H9 (cell line): Measurements from ENCODE around the gene KLK11. TPM values are rescaled to one million over a fixed set of nuclear protein-coding genes. Genes with fewer than 3 reads are reported as not detected.
A peak's percentile ranks its signal among the peaks of the same experiment; 100 is the strongest.

ENCODE experiments used
- DNase-seq: peaks from one replicate; pipeline ENCODE4 v3.0.0-alpha.2; 2017
- H2AFZ ChIP-seq: one replicate; pipeline ENCODE4 v1.6.1; 2013; ENCODE audit warnings: mild to moderate bottlenecking, low read length, control low read depth, moderate library complexity
- H2AK5ac ChIP-seq: 2 replicates; pipeline ENCODE4 v1.6.1; 2013; ENCODE audit warnings: low read length, control low read depth, mixed read lengths; ENCODE audit not compliant: insufficient read length
- H2BK120ac ChIP-seq: one replicate; pipeline ENCODE4 v1.6.1; 2013; ENCODE audit warnings: low read depth, mild to moderate bottlenecking, low read length, control low read depth, inconsistent platforms; ENCODE audit not compliant: poor library complexity, severe bottlenecking
- H2BK12ac ChIP-seq: 2 replicates; pipeline ENCODE4 v1.6.1; 2013; ENCODE audit warnings: low read length, control low read depth, mixed read lengths, low read depth; ENCODE audit not compliant: insufficient read length
- H2BK15ac ChIP-seq: 2 replicates; pipeline ENCODE4 v1.6.1; 2013; ENCODE audit warnings: low read depth, low read length, control low read depth
- H2BK20ac ChIP-seq: one replicate; pipeline ENCODE4 v1.6.1; 2013; ENCODE audit warnings: low read depth, mild to moderate bottlenecking, low read length, control low read depth, inconsistent platforms; ENCODE audit not compliant: poor library complexity, severe bottlenecking
- H2BK5ac ChIP-seq: 2 replicates; pipeline ENCODE4 v1.6.1; 2013; ENCODE audit warnings: low read length, control low read depth, mixed read lengths; ENCODE audit not compliant: insufficient read length
- H3K14ac ChIP-seq: 2 replicates; pipeline ENCODE4 v1.6.1; 2013; ENCODE audit warnings: low read length, control low read depth; ENCODE audit not compliant: insufficient read depth
- H3K18ac ChIP-seq: 2 replicates; pipeline ENCODE4 v1.6.1; 2013; ENCODE audit warnings: low read depth, mild to moderate bottlenecking, mixed read lengths, low read length, control low read depth; ENCODE audit not compliant: insufficient read length
- H3K23ac ChIP-seq: 2 replicates; pipeline ENCODE4 v1.6.1; 2013; ENCODE audit warnings: low read length, control low read depth, mixed read lengths, low read depth; ENCODE audit not compliant: insufficient read length
- H3K23me2 ChIP-seq: 2 replicates; pipeline ENCODE4 v1.6.1; 2013; ENCODE audit warnings: low read depth, mild to moderate bottlenecking, mixed read lengths, low read length, control low read depth; ENCODE audit not compliant: insufficient read length, poor library complexity, severe bottlenecking
- H3K27ac ChIP-seq: 2 replicates; pipeline ENCODE4 v1.5.1; 2013; ENCODE audit warnings: low read length, control low read depth, mixed read lengths, low read depth; ENCODE audit not compliant: insufficient read length
- H3K27me3 ChIP-seq: 2 replicates; pipeline ENCODE4 v1.6.1; 2013; ENCODE audit warnings: low read length, control low read depth, inconsistent platforms; ENCODE audit not compliant: insufficient read depth
- H3K4ac ChIP-seq: 2 replicates; pipeline ENCODE4 v1.6.1; 2013; ENCODE audit warnings: low read depth, mild to moderate bottlenecking, control low read depth, inconsistent platforms, low read length, moderate library complexity
- H3K4me1 ChIP-seq: 2 replicates; pipeline ENCODE4 v1.6.1; 2013; ENCODE audit warnings: low read length, control low read depth, inconsistent platforms; ENCODE audit not compliant: insufficient read depth
- H3K4me2 ChIP-seq: 2 replicates; pipeline ENCODE4 v1.6.1; 2013; ENCODE audit warnings: low read length, control low read depth, mixed read lengths; ENCODE audit not compliant: insufficient read length, insufficient read depth
- H3K56ac ChIP-seq: 2 replicates; pipeline ENCODE4 v1.6.1; 2013; ENCODE audit warnings: low read depth, mild to moderate bottlenecking, mixed read lengths, low read length, control low read depth; ENCODE audit not compliant: insufficient read length
- H3K79me1 ChIP-seq: 2 replicates; pipeline ENCODE4 v1.6.1; 2013; ENCODE audit warnings: low read depth, mild to moderate bottlenecking, moderate library complexity, low read length, control low read depth, inconsistent platforms; ENCODE audit not compliant: insufficient read depth, poor library complexity, severe bottlenecking
- H3K79me2 ChIP-seq: 2 replicates; pipeline ENCODE4 v1.6.1; 2013; ENCODE audit warnings: low read length, control low read depth, inconsistent platforms; ENCODE audit not compliant: insufficient read depth
- H3K9ac ChIP-seq: 2 replicates; pipeline ENCODE4 v1.6.1; 2013; ENCODE audit warnings: low read length, control low read depth, mixed read lengths; ENCODE audit not compliant: insufficient read length; ENCODE audit errors: extremely low read depth
- H3K9me3 ChIP-seq: one replicate; pipeline ENCODE4 v1.6.1; 2013; ENCODE audit warnings: low read depth, low read length, inconsistent platforms; ENCODE audit not compliant: control insufficient read depth
- H3T11ph ChIP-seq: one replicate; pipeline ENCODE4 v1.6.1; 2013; ENCODE audit warnings: mild to moderate bottlenecking, low read length, control low read depth, inconsistent platforms
- H4K20me1 ChIP-seq: one replicate; pipeline ENCODE4 v1.6.1; 2013; ENCODE audit not compliant: control insufficient read depth, insufficient read length, insufficient read depth
- H4K5ac ChIP-seq: 2 replicates; pipeline ENCODE4 v1.6.1; 2013; ENCODE audit warnings: low read depth, mild to moderate bottlenecking, mixed read lengths, low read length, control low read depth; ENCODE audit not compliant: insufficient read length
- H4K8ac ChIP-seq: replicated peaks from 2 replicates; pipeline ENCODE4 v1.6.1; 2013; ENCODE audit warnings: low read length, control low read depth, mixed read lengths, low read depth; ENCODE audit not compliant: insufficient read length
- H4K91ac ChIP-seq: 2 replicates; pipeline ENCODE4 v1.6.1; 2013; ENCODE audit warnings: low read depth, mild to moderate bottlenecking, moderate library complexity, mixed read lengths, low read length, control low read depth; ENCODE audit not compliant: insufficient read length
- H3K27ac Mint-ChIP-seq, 3 experiments: 2 replicates in 2 of 3; 3 replicates in 1 of 3; pipeline ENCODE4 v1.8.0; 2020 to 2021; ENCODE audit warnings: mixed read lengths in 3 of 3, mild to moderate bottlenecking in 1 of 3, moderate library complexity in 1 of 3
- H3K27me3 Mint-ChIP-seq: 2 replicates; pipeline ENCODE4 v1.8.0; 2021; ENCODE audit warnings: low read depth, mild to moderate bottlenecking, moderate library complexity, mixed read lengths
- H3K36me3 Mint-ChIP-seq, 3 experiments: 2 replicates in 2 of 3; 3 replicates in 1 of 3; pipeline ENCODE4 v1.8.0; 2020 to 2021; ENCODE audit warnings: low read depth in 3 of 3, mixed read lengths in 3 of 3; ENCODE audit not compliant: insufficient read depth in 1 of 3
- H3K4me1 Mint-ChIP-seq, 2 experiments: 2 replicates each; pipeline ENCODE4 v1.8.0; 2020; ENCODE audit warnings: mixed read lengths in 2 of 2
- H3K4me3 Mint-ChIP-seq, 2 experiments: 2 replicates in 1 of 2; 3 replicates in 1 of 2; pipeline ENCODE4 v1.8.0; 2020 to 2021; ENCODE audit warnings: mild to moderate bottlenecking in 2 of 2, mixed read lengths in 2 of 2, moderate library complexity in 1 of 2
- H3K9me3 Mint-ChIP-seq, 2 experiments: 2 replicates in 1 of 2; 3 replicates in 1 of 2; pipeline ENCODE4 v1.8.0; 2020; ENCODE audit warnings: mild to moderate bottlenecking in 2 of 2, mixed read lengths in 2 of 2, moderate library complexity in 1 of 2
- WGBS: extraction: QIAGEN DNeasy Blood & Tissue Kit; methylation state at CpG from one replicate; pipeline ENCODE4 v1.1.7; 2013; ENCODE audit warnings: missing lambda C conversion rate, low lambda C conversion rate, mixed read lengths; ENCODE audit not compliant: insufficient read length; ENCODE audit errors: extremely low coverage; 5-methylcytosine and 5-hydroxymethylcytosine counted together
- total RNA-seq: library from RNA; stranded (reverse); gene quantifications from 2 replicates; pipeline ENCODE4 v1.2.1, GENCODE V29; 2021
- TF ChIP-seq, protein P1 (sequence below): fragments of 200-600 bp; sonication (generic); conservative IDR thresholded peaks from 3 replicates; pipeline ENCODE4 v1.8.0; 2021; ENCODE audit warnings: antibody characterized with exemption, mild to moderate bottlenecking

The KLK11 gene
- total RNA-seq, 1 experiment from 2014 or later = not detected

- H2BK120ac ChIP-seq = peak overlapping the region; percentile 26
- no peak overlapping the region for H2AK5ac ChIP-seq
- H2BK20ac ChIP-seq = no peak overlapping the region
- H3K9me3 ChIP-seq = no peaks in the 10 kb centered on the region
- H3K4me1 ChIP-seq = peaks cover 10% of the 10 kb centered on the region
- H4K8ac ChIP-seq = no peak overlapping the region
- H2BK15ac ChIP-seq = no peak overlapping the region
- no CpG with 5 or more reads among the region's 4 CpGs for WGBS
- no peak for DNase-seq
- peak overlapping the region in 1 of 2 experiments; percentile 3; a peak in 1 of 5 replicates for H3K4me3 Mint-ChIP-seq
- no peak overlapping the region for H3T11ph ChIP-seq
- H3K18ac ChIP-seq = peak overlapping the region; percentile 46
- TF ChIP-seq, protein P1, sequence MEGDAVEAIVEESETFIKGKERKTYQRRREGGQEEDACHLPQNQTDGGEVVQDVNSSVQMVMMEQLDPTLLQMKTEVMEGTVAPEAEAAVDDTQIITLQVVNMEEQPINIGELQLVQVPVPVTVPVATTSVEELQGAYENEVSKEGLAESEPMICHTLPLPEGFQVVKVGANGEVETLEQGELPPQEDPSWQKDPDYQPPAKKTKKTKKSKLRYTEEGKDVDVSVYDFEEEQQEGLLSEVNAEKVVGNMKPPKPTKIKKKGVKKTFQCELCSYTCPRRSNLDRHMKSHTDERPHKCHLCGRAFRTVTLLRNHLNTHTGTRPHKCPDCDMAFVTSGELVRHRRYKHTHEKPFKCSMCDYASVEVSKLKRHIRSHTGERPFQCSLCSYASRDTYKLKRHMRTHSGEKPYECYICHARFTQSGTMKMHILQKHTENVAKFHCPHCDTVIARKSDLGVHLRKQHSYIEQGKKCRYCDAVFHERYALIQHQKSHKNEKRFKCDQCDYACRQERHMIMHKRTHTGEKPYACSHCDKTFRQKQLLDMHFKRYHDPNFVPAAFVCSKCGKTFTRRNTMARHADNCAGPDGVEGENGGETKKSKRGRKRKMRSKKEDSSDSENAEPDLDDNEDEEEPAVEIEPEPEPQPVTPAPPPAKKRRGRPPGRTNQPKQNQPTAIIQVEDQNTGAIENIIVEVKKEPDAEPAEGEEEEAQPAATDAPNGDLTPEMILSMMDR = no peak
- H3K27ac Mint-ChIP-seq = peak overlapping the region; percentile 96 to 98 (median 97)
- no peaks in the 10 kb centered on the region for H3K23me2 ChIP-seq
- H3K79me1 ChIP-seq = no peaks in the 10 kb centered on the region
- H3K9me3 Mint-ChIP-seq = peaks cover 6 to 12% of the 10 kb centered on the region in 2 experiments; a peak in 4 of 5 replicates
- H4K20me1 ChIP-seq = no peaks in the 10 kb centered on the region
- H2BK12ac ChIP-seq = no peak overlapping the region
- H2AFZ ChIP-seq = no peak overlapping the region
- H3K14ac ChIP-seq = no peak overlapping the region
- no peak overlapping the region for H3K23ac ChIP-seq
- no peaks in the 10 kb centered on the region for H3K27me3 Mint-ChIP-seq
- H3K27ac ChIP-seq = peak overlapping the region; percentile 97
- peaks cover 2 to 6% (median 5%) of the 10 kb centered on the region in 3 experiments; a peak in 4 of 7 replicates for H3K36me3 Mint-ChIP-seq
- no peak overlapping the region for H4K91ac ChIP-seq
- H2BK5ac ChIP-seq = peak overlapping the region; percentile 22
- H3K4ac ChIP-seq = no peak overlapping the region
- H3K27me3 ChIP-seq = no peaks in the 10 kb centered on the region
- no peak overlapping the region for H3K56ac ChIP-seq
- peak overlapping the region; percentile 52 for H3K4me2 ChIP-seq
- no peak overlapping the region for H3K9ac ChIP-seq
- no peak overlapping the region for H4K5ac ChIP-seq
- H3K79me2 ChIP-seq = no peaks in the 10 kb centered on the region
- peaks cover 24 to 38% of the 10 kb centered on the region in 2 experiments for H3K4me1 Mint-ChIP-seq
Observed at GRCh38 chr19:51047031-51047335, 20.6 kb upstream of the KLK11 start.
